Putamen (tissue), 1 donor: ENCODE measurements around the gene CFHR1.

Experiments used
- DNase-seq: peaks from one replicate; pipeline ENCODE4 v3.0.0-alpha.2; 2016; ENCODE audit warnings: low spot score

Gene CFHR1

DNA sequence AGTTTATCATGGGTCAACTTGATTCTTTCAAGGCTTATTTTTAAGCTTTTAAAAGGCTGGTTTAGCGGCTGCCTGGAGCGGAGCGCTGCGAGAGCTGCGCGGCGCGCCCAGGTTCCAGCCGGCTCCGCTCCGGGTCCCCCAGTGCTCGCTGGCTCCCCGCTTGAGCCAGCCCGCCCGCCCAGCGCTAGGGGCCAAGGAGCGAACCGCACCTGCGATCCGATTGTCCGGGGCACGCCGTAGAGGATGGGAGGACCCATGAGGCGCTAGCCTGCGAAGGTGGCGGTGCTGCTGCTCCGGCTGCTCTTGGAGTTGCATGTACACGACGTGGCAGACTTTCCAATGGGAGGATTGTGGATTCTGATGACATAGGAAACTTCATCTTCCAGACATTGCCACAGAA, 58.4 kb downstream of the CFHR1 start:
- no peak for DNase-seq
